CD4-positive, alpha-beta T cell treated with Interleukin-17A for 4 hours (primary cell): ENCODE measurements around the gene SETMAR.
"Not testable (repeated sequence)": the region's sequence is repeated elsewhere in the genome, so short reads cannot be mapped to it uniquely, and the experiment has no call there.

ENCODE experiments used
- DNase-seq: peaks from one replicate; pipeline ENCODE4 v3.0.0-alpha.2; 2020; ENCODE audit warnings: mixed read lengths

SETMAR gene

DNA sequence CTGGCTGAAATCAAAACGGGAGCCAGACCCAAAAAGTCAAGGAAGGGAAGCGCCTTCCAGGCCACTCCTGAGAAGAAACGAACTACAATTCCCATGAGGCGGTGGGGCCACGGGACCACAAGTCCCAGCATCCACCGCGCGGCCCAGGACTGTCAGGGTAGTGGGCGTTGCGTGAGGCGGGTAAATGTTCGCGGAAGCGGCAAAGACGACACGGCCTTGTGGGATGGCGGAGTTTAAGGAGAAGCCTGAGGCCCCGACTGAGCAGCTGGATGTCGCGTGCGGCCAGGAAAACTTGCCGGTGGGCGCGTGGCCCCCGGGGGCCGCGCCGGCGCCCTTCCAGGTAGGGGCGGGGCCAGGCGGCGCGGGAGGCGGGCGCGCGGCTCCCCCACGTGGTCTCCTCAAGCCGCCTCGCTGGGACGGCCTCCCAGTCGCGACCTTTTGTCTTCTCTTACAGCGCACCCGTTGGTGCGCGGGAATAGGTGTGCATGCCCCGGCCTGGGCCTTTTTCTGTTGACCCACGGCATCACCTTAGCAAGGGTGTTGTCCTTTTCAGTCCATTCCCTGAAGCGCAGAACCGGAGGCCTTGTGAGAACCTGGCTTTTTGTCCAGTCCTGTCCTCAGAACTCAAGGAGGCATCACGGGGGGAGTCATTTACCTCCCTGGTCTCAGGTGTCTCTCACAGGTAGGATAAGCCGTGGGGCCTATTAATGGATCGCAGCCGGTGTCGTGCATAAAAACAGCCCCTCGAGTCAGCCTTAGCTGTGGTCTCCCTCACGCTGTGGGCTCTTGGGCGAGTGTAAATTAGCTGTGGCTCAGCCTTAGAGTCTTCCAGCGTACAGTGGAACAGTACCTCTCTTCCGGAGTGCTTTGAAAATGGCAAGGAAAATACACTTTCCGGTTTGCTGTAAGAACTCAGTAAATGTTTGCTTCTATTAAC is at the start of gene SETMAR:
SETMAR (plus strand) TSS at position 183 of the 937 bp plus-strand sequence; CDS start at position 185, 2 bp downstream.
- peak; percentile 88 for DNase-seq

DNA sequence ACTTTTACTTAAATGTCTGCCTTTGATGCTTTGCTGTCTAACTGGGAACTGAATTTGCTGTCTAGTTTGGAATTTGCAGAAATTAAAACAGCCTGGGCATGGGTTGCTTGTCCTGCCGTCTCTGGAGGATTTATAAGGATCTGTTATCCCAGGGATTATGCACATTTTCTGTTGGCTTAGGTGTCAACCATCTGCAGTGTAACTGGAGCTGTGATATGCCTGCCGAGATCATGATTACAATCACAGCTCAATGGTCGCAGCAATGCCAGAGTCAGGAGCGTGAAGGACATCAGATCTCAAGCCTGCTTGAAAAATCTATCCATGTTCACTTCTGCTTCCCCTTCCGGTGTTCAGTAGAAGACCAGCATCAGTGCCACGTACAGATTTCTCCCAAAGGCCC is 41.8 kb upstream of the SETMAR start:
- DNase-seq: no peak

DNA sequence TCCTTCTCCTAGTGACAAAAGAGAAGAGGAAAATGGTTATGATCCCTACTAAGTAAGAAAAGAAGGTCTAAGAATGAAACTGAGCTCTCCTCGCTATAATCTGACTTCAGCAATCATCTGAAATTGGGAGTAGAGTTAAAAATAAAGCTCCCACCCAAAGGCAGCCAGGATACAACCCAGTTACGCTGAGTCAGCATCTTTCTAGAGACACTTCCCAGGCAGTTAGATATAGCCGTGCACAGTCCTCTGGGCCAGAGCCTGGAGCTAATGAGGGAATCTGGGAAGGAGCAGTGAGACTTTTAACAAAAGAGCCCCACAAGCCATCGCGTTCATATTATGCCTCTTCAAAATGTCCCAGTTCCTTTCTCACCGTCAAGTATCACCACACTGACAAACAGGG is 39.1 kb upstream of the SETMAR start:
- no peak for DNase-seq

DNA sequence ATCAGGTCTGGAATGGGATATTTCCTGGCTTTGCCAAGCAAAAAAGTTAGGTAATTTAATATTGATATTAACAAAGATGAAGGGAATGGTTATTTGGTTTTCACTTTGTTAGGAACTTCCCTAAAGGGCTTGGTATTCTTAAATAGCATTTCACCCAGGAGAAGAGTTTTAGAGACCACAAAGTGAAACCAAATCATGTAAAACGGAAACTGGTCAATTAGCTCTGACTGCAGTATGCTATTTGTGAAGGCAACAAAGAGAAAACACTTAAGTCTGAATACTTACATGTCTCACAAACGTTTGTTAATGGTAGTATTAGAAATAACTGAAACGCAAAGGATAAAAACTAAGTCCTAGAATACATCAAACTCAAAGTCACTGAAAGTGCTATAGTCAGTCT is 32.4 kb upstream of the SETMAR start:
- DNase-seq: no peak

DNA sequence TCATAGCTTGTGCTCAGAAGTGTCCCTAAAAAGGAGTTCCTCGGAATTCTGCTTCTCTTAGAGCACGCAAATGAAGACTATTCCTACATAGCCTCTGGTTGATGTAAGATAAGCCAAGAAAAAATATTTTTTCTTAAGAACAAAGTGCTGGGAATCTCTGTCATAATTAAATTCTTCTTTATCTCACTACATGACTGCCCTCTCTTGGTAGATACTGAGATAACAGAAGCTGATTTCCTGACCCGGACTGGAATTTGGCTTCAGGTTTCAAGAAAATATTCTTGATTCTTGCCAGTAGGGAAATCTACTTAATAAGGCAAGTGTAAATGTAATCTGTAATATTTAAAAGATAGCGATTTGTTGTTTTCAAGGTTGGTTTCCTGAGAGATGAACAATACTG is 31.3 kb upstream of the SETMAR start:
- no peak for DNase-seq

DNA sequence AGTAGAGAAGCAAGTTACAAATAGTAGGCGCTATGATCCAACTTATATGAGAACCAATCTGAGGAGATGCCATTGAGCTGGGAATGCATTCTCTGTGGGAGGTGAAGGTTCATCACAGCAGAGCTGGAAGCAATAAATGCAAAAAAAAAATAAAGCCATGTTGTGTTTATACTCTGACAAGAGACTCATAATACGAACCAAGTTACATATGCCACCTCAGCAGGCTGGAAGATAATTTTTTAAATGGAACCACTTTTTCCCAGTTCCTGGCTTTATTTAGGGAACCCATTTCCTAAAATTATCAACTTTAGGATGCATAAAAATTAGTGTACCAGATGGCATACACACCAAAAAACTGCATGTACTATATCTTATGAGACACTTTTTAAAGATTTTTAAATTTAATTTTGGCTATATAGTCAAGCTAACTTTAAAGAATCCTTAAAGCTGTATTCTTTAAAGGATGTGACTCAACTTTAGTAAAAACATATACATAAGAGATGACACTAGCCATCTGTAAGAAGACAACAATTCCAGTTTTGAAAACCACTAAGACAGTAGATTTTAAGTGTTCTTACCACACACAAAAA is 23.6 kb upstream of the SETMAR start:
- DNase-seq: no peak

DNA sequence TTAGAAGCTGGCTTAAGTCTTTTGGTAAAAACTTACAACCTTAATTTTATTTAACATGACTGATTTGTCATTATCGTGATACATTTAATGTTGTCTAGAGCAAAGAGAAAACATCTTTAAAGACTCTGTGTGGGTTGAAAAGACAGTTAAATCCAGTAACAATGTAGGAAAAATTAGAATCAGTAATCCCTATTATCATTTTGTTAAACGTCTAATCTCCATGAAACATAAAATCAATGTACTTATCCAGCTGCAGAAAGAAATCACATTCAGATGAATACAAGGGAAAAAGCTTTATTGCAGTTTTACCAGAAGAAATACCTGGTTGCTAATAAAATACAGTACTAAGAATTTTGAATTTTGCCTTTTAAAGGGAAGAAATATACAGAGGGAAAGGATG is 21.2 kb upstream of the SETMAR start:
- no peak for DNase-seq

DNA sequence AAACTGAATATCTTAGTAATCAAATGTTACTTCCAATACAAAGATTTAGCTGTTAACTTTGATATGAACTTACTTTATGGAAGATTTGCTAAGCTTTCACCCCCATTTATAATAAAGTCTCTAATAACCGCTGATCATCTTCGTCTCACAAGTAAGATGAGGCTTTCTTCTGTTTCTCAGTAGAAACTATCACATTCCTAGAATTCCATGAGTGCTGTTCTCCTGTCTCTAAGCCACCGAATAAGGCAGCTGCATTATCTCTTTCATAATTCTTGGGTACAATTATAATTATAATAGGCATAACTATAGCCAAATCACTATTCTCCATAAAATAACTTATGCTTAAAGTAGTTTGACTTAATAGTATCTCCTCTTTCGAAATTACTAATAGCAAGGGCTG is 18.3 kb upstream of the SETMAR start:
- no peak for DNase-seq

DNA sequence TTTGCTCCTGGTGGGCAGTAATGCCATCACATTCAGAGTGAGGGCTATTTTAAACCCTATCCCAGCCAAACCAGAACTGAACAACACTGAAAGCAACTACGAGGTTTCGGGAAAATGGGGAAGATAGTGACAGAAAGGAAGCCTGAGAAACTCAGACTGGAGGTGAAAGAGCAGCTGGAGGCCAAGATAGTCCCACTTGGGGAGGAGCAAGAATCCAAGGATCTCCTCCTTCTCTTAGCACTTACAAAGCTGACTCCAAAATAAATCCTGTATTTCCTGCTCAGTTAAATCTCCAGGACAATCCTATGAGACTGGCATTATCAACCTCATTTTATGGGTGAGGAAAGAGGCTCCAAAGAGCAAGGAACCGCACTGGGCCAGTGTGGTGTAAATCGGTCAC is 14.1 kb upstream of the SETMAR start:
- no peak for DNase-seq

DNA sequence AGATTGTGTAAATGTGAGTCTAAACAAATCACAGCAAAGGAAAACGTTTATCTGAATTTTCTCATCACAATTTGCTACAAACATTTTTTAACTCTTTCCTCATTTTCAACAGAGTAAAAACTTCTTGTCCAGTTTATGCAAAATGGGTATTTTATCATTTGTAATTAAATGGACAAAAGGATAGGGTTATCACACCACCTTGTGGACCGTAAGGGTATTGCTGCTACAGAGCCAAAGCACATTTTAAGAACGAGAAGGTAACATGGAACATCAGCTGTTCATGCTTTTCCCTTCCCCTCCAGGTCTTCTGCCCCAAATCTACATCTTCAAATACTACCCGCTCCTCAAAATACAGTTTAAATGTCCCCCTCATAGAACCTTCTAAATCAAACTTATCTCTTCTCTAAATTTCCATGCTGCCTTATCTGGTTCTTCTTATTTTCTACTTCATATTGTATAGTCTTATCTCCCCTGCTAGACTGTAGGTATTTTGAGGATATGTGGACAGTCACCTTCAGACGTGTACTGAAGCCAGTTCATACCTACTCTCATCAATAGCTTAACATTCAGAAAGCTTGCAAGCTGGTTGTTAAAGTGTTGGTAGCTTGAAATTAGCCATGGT is 12.8 kb upstream of the SETMAR start:
- peak; percentile 48 for DNase-seq

DNA sequence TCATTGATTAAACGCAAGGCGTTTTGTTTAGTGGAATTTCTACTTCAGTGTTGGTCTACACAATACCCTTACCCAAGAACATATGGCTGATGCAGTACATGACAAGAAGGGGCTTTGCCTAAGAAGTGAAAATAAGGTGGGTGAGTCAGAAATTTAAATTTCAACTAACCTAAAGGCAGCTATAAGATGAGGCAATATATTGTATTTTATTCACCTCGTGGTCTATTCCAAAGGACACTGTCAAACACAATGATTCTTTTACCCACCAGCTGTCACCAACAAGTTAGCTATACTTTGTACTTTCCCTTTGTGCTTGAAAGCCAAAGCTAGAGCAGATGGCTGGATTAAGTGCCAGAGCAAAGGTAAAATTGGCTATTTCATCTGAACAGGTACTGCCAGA is 10.9 kb upstream of the SETMAR start:
- DNase-seq: no peak

DNA sequence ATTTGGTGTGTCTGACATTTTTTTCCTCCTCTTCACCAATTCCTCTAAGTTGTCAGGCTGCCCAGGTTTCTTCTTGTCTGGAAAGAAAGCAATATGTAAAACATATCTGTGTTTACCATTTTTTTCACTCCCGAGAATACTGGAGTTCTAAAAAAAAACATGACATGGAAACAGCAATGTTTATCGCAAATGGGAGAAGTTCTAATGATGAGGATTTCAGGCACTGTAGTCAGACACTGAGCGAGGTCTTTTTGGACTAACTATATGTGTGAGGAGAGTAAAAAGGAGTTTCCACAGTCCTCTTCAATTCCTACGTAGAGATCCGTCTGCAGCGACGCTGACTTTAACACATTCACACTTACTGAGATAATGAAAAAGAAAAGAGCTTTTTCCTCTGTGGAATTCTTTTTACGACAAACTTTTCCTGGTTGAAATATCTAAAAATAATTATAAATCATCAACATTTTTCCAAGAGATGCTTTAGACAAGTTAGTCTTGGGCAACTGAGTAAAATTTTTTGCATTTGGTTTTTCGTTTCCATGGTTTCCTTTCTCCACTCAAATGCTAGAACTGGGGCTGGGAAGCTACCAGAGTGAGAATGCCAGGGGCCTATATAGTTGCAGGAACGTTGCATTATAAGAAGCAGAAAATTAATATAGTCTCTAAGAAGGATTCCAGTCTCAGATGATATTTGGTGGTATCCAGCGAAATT is 8.4 kb upstream of the SETMAR start:
- no peak for DNase-seq

DNA sequence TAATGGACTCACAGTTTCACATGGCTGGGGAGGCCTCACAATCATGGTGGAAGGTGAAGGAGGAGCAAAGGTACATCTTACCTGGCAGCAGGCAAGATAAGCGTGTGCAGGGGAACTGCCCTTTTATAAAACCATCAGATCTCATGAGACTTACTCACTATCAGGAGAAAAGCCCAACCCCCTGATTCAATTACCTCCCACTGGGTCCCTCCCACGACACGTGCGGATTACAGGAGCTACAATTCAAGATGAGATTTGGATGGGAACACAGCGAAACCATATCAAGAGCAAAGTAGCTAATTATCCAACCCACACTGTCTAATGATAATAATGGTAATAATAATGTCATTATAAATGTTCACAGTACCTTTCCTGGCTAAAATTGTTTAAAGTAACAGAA is 6.7 kb upstream of the SETMAR start:
- not testable (repeated sequence) for DNase-seq

DNA sequence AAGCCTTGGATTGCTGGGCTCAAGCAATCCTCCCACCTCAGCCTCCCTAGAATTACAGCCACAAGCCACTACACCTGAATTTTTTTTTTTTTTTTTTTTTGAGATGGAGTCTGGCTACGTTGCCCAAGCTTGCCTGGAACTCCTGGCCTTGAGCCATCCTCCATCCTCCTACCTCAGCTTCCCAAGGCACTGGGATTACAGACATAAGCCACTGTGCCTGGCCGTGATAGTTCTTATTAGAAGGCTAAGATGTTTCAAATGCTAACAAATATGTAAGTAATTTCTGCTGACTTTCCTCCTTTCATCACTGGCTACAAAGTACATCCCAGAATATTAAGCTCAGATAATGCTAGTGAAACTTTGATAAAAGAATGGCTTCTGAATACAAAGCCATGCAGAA is 5.7 kb upstream of the SETMAR start:
- DNase-seq: no peak

DNA sequence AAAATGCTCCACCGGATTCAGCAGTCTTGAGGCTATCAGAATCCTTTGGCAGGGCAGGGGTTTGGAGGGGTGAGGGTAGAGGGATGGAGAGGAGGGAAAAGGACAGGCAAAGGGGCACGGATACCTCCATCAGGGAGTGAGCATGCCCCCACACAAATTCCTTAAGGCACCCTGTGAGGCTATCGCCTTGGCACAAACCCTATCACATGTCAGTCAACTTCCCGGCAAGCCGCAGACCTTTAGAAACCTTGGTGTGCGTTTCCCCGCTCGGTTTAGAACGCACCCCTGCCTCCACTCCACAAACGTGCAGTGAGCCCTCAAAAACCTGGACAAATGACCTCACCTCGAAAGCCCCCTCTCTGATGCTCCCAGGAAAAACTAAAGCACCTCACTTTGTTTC is 422 bp upstream of the SETMAR start:
- DNase-seq: no peak

DNA sequence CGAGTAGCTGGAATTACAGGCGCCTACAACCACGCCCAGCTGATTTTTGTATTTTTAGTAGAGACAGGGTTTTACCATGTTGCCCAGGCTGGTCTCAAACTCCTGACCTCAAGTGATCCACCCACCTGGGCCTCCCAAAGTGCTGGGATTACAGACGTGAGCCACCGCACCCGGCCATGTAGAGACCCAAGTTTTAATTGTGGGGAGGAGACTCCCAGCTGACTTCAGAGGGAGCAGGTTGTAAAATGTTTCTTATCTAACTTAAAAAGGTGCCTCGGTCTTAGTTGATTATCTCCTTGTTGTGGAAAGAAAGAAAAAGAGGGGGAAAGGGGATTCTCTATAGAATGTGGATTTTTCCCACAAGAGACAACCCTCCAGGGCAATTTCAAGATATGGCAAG is 2.0 kb downstream of the SETMAR start:
- not testable (repeated sequence) for DNase-seq

DNA sequence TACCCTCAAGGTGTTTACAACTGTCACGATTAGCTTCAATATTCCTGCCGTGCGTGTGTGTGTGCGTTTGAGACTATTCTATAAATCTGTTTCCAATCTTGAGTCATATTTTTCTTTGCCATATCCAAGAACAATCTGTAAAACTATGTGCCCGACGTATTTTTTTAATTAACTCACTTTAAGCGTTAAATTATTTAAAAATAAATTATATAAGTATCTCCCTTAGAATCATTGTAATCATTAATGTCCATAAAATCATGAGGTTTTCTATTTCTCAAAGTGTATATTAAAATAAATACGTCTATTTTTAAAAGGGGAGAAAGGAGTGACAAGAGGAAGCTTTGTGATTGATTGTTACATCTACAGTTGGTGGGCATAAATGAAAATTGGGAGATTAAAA is 2.9 kb downstream of the SETMAR start:
- DNase-seq: no peak

DNA sequence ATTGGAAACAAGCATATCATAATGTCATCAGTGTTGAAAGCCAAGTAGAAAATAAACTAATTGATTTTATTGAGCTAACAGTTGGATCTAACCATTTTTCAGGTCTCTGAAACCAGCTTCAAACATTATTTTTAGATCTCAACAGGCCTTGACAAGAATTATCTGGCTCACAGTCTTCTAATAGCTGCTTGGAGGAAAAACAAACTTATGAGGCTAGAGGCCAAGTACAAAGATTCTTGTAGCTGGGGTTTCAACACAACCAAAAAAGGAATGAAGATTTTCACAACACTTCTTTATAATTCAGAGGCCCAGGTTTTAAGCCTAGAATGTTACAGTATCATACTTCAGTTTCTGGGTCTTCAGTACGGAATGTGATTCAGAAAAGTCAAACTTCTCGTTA is 3.7 kb downstream of the SETMAR start:
- no peak for DNase-seq

DNA sequence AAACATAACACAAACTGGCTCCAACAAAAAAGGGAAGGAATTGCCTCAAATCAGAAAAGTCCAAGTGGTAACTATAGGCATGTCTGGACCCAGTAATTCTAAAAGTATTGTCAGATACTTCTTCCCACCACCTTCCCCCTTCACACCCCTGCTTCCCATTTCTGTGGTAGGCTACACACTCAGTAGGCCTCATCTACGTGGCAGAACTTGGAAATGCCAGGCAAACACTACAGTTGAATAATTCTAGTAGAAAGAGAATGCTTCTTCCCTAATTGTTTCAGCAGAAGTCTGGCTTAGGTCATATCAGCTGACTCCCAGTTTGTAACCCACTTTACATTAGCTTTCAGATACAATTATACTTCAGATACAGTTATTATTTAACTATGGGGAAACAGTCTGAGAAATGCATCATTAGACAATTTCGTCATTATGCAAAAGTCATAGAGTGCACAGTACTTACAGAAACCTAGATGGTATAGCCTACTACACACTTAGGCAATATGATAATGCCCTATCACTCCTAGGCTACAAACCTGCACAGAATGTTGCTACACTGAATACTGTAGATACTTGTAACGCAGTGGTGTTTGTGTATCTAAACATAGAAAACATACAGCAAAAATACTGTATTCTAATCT is 6.4 kb downstream of the SETMAR start:
- DNase-seq: no peak

DNA sequence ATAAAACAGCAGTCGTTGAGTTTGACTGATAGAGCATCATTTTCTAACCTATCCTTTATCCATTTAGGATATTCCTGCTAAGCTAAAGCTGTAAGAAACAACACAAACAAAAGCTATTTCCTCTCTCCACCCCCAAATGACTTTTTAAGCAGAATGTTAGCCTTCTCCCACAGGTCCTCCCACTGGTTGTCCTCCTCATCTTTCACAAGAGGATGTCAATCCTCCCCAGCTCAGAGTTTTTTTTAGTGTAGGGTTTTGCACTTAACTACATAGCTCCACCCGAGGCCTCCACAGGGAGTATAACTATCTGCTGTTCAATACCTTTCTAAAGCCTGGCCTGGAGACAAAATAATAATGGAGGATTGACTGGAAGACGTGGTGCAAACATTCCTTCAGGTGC is 7.8 kb downstream of the SETMAR start:
- no peak for DNase-seq

DNA sequence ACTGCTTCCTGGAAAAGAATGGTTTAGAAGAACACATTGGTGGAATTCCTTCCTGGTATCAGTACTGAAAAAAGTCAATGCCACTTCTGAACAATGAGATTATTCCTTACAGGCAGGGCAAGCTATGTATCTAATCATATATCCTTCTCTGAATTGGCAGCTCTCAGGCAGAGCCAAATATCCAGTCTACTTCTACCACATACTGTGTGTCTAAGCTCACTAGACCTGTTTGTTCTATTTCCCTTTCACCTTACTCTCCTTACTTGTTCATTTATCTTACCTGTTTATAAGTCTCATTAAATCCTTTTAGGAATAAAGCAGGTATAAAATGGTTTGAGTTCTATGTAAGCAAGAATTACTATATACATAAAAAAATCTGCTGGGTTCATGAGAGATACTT is 8.3 kb downstream of the SETMAR start:
- DNase-seq: no peak

DNA sequence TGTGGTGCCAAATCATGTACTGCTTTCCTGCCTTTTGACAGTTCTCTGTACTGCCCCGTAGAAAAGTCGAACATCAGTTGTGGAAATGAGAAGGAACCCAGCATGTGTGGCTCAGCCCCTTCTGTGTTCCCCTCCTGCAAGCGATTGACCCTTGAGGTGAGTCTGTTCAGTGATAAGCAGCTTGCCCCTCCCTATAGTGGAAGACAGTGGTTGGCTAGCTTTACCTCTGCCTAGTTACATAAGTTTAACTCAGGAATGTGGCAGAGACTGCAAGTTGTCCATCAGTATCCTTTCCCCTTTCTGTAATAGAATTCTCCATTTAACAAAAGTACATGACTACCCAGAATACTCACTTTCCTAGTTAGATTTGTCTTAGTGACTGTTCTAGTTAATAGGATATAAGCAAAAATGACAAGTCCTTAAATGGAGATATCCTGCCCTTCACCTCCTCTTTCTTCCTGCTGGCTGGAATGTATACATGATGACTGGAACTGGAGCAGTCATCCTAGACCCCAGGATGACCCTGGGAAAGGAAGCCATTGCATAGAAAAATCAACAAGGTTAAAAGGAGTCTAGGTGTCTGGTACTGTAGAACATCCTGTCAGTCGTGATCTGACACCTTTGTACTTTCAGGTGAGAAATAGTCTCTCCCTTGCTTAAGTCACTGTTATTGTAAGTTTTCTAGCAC is 10.6 kb downstream of the SETMAR start:
- DNase-seq: no peak
